Inflammatory macrophage treated with lipopolysaccharide for 4 hours (primary cell): ENCODE data around the gene SPIRE2.
"Not testable (repeated sequence)": the region's sequence is repeated elsewhere in the genome, so short reads cannot be mapped to it uniquely, and the experiment has no call there.

Source experiments
- DNase-seq: peaks from one replicate; pipeline ENCODE4 v3.0.0-alpha.2; 2020

Gene SPIRE2

GRCh38 chr16:89828199-89828869 is at the start of gene SPIRE2:
Gene SPIRE2, plus strand, starts transcription at chr16:89828475. Its CDS starts 76 bp downstream, at chr16:89828551.
- peak; percentile 71 for DNase-seq

- DNase-seq = no peak
These were observed 48.9 kb upstream of the SPIRE2 start for GRCh38 chr16:89779231-89779908.

- no peak for DNase-seq
These were observed 48.4 kb upstream of the SPIRE2 start for GRCh38 chr16:89779909-89780305.

GRCh38 chr16:89782489-89782888 is 45.8 kb upstream of the SPIRE2 start:
- no peak for DNase-seq

GRCh38 chr16:89783952-89784351 is 44.3 kb upstream of the SPIRE2 start:
- not testable (repeated sequence) for DNase-seq

- DNase-seq = no peak
These were observed 43.9 kb upstream of the SPIRE2 start for GRCh38 chr16:89784406-89784805.

- DNase-seq = no peak
These were observed 42.6 kb upstream of the SPIRE2 start for GRCh38 chr16:89785523-89786155.

- no peak for DNase-seq
These were observed 41.6 kb upstream of the SPIRE2 start for GRCh38 chr16:89786474-89787364.

GRCh38 chr16:89787365-89787805 is 40.9 kb upstream of the SPIRE2 start:
- DNase-seq = no peak

GRCh38 chr16:89791278-89791995 is 36.8 kb upstream of the SPIRE2 start:
- no peak for DNase-seq

GRCh38 chr16:89793092-89793491 is 35.2 kb upstream of the SPIRE2 start:
- DNase-seq = peak; percentile 37

- no peak for DNase-seq
These were observed 34.3 kb upstream of the SPIRE2 start for GRCh38 chr16:89793955-89794354.

- no peak for DNase-seq
These were observed 32.6 kb upstream of the SPIRE2 start for GRCh38 chr16:89795676-89796075.

GRCh38 chr16:89796104-89796503 is 32.2 kb upstream of the SPIRE2 start:
- no peak for DNase-seq

GRCh38 chr16:89798126-89798525 is 30.1 kb upstream of the SPIRE2 start:
- no peak for DNase-seq

GRCh38 chr16:89798832-89799370 is 29.4 kb upstream of the SPIRE2 start:
- no peak for DNase-seq

GRCh38 chr16:89801800-89802199 is 26.5 kb upstream of the SPIRE2 start:
- DNase-seq = no peak

- peak; percentile 21 for DNase-seq
These were observed 23.0 kb upstream of the SPIRE2 start for GRCh38 chr16:89805136-89805905.

GRCh38 chr16:89806589-89807193 is 21.6 kb upstream of the SPIRE2 start:
- DNase-seq = not testable (repeated sequence)

- DNase-seq = peak; percentile 77
These were observed 19.8 kb upstream of the SPIRE2 start for GRCh38 chr16:89808475-89808874.

GRCh38 chr16:89811321-89811720 is 17.0 kb upstream of the SPIRE2 start:
- DNase-seq = no peak
